Caco-2 (cell line): ENCODE results near the gene NPLOC4. TPM values are rescaled to one million over a fixed set of nuclear protein-coding genes. Genes with fewer than 3 reads are reported as not detected.
"Not testable (repeated sequence)": the region's sequence is repeated elsewhere in the genome, so short reads cannot be mapped to it uniquely, and the experiment has no call there.

Experiments used
- BruUV-seq: library from RNA; stranded (reverse); fragments of 400-500 nt; replicated peaks from 2 replicates; lab custom pipeline; 2021; lab: Mats Ljungman, UMichigan
- CTCF ChIA-PET: fragments of 300-600 bp; sonication (Branson Sonifier 250); formaldehyde crosslinking; loops from one replicate; lab custom pipeline; 2022; ENCODE audit warnings: antibody characterized with exemption; lab: Charles Lee
- POLR2A ChIA-PET: fragments of 300-600 bp; sonication (Branson Sonifier 250); formaldehyde crosslinking; loops from one replicate; lab custom pipeline; 2022; ENCODE audit warnings: antibody characterized with exemption; lab: Charles Lee
- DNase-seq, 2 experiments: peaks; one replicate each; pipeline versions ENCODE4 v3.0.0 to v3.0.0-alpha.2; 2020 to 2022
- H3K27me3 ChIP-seq: replicated peaks from 2 replicates; pipeline ENCODE4 v1.6.0; 2011; ENCODE audit warnings: low read length; ENCODE audit not compliant: control insufficient read depth, insufficient read depth
- H3K36me3 ChIP-seq: 2 replicates; pipeline ENCODE4 v1.5.1; 2011; ENCODE audit warnings: low read length; ENCODE audit not compliant: control insufficient read depth, insufficient read depth
- H3K4me1 ChIP-seq: fragments of 250-450 bp; sonication (Bioruptor Pico); 2 replicates; pipeline ENCODE4 v1.5.1; 2020; ENCODE audit warnings: mild to moderate bottlenecking
- H3K4me3 ChIP-seq: 2 replicates; pipeline ENCODE4 v1.5.1; 2011; ENCODE audit warnings: low read depth, mild to moderate bottlenecking, control low read depth, low read length
- H3K9me3 ChIP-seq: fragments of 250-450 bp; sonication (Bioruptor Pico); 2 replicates; pipeline ENCODE4 v1.5.1; 2020; ENCODE audit warnings: mild to moderate bottlenecking, moderate library complexity
- H3K27ac Mint-ChIP-seq: one replicate; pipeline ENCODE4 v1.8.0; 2022; ENCODE audit warnings: mixed read lengths; ENCODE audit not compliant: unreplicated experiment
- H3K27me3 Mint-ChIP-seq: one replicate; pipeline ENCODE4 v1.8.0; 2022; ENCODE audit warnings: mixed read lengths; ENCODE audit not compliant: insufficient read depth, unreplicated experiment
- H3K36me3 Mint-ChIP-seq: one replicate; pipeline ENCODE4 v1.8.0; 2022; ENCODE audit warnings: mild to moderate bottlenecking, mixed read lengths; ENCODE audit not compliant: insufficient read depth, unreplicated experiment
- H3K4me1 Mint-ChIP-seq: one replicate; pipeline ENCODE4 v1.8.0; 2022; ENCODE audit warnings: low read depth, mixed read lengths; ENCODE audit not compliant: unreplicated experiment
- H3K4me3 Mint-ChIP-seq: one replicate; pipeline ENCODE4 v1.8.0; 2022; ENCODE audit warnings: mild to moderate bottlenecking, moderate library complexity, mixed read lengths; ENCODE audit not compliant: unreplicated experiment
- H3K9me3 Mint-ChIP-seq: one replicate; pipeline ENCODE4 v1.8.0; 2022; ENCODE audit warnings: mixed read lengths; ENCODE audit not compliant: unreplicated experiment
- CTCF ChIP-seq, 2 experiments: fragments of 200-600 bp in 1 of 2; IDR thresholded peaks; 1 replicate in 1 of 2; 2 replicates in 1 of 2; pipeline versions ENCODE4 v1.5.1 to v1.8.0; 2011 to 2022; ENCODE audit warnings: antibody characterized with exemption in 1 of 2, control low read depth in 1 of 2, inconsistent platforms in 1 of 2, low read depth in 1 of 2, low read length in 1 of 2, mild to moderate bottlenecking in 1 of 2, moderate library complexity in 1 of 2; ENCODE audit not compliant: insufficient read depth in 1 of 2, severe bottlenecking in 1 of 2, unreplicated experiment in 1 of 2
- intact Hi-C: fragments of 100-400 bp; cut with micrococcal nuclease; formaldehyde crosslinking; loops from one replicate; pipeline ENCODE4 v1.10.0; 2022; ENCODE audit not compliant: unreplicated experiment
- total RNA-seq: library from RNA; stranded (reverse); gene quantifications from 2 replicates; pipeline ENCODE4 v1.2.3, GENCODE V29; 2022

The NPLOC4 gene
- total RNA-seq, 1 experiment from 2014 or later: 139 TPM

- H3K27me3 Mint-ChIP-seq: no peaks in the 10 kb centered on the region
- Histone ChIP-seq H3K4me3 (no peak overlapping the region), H3K4me1 (peaks cover 4% of the 10 kb centered on the region; the same call in 1 of the 2 replicates), H3K9me3 (no peaks in the 10 kb centered on the region), H3K27me3 (no peaks in the 10 kb centered on the region), H3K36me3 (no peaks in the 10 kb centered on the region)
- peaks cover 77% of the 10 kb centered on the region for H3K36me3 Mint-ChIP-seq
- no TSS peak for BruUV-seq
- no peak overlapping the region for H3K4me3 Mint-ChIP-seq
- CTCF ChIA-PET: interaction anchor here (0.7 kb wide), 1 partner anchor 62 kb away, joined by 3 read pairs; no protein-coding TSS in a partner anchor
- H3K9me3 Mint-ChIP-seq: no peaks in the 10 kb centered on the region
- no peak for TF ChIP-seq CTCF (IDR thresholded peaks at IDR 0.05; ENCODE audit: insufficient read depth in 1 of 2, low read depth in 1 of 2, low read length in 1 of 2, severe bottlenecking in 1 of 2, unreplicated experiment in 1 of 2)
- intact Hi-C loops: no loop called here
- peak overlapping the region; percentile 22 for H3K27ac Mint-ChIP-seq
- no peaks in the 10 kb centered on the region for H3K4me1 Mint-ChIP-seq
- POLR2A ChIA-PET: no interaction called here
- no peak for DNase-seq
These were observed 5.4 kb downstream of the NPLOC4 start for GRCh38 chr17:81631482-81631881.

GRCh38 chr17:81630274-81630673 is 6.6 kb downstream of the NPLOC4 start:
- CTCF ChIA-PET: no interaction called here
- no peaks in the 10 kb centered on the region for H3K4me1 Mint-ChIP-seq
- TF ChIP-seq CTCF (IDR thresholded peaks at IDR 0.05; ENCODE audit: insufficient read depth in 1 of 2, low read depth in 1 of 2, low read length in 1 of 2, severe bottlenecking in 1 of 2, unreplicated experiment in 1 of 2): no peak

GRCh38 chr17:81621494-81622130 is 15.3 kb downstream of the NPLOC4 start:
- POLR2A ChIA-PET: interaction anchor here (0.9 kb wide), 1 partner anchor 81 kb away, joined by 5 read pairs; the partner anchor contains the start of gene MRPL12
- H3K36me3 Mint-ChIP-seq: peaks cover 95% of the 10 kb centered on the region

More at GRCh38 chr17:81630274-81630673, 6.6 kb downstream of the NPLOC4 start:
- Mint-ChIP-seq H3K9me3 (peaks cover 3% of the 10 kb centered on the region), H3K36me3 (peaks cover 77% of the 10 kb centered on the region), H3K4me3 (no peak overlapping the region), H3K27ac (no peak overlapping the region), H3K27me3 (no peaks in the 10 kb centered on the region)
- intact Hi-C loops: no loop called here
- H3K27me3 ChIP-seq: no peaks in the 10 kb centered on the region
- no TSS peak for BruUV-seq
- H3K4me1 ChIP-seq: peaks cover under 1% of the 10 kb centered on the region; the same call in 1 of the 2 replicates
- H3K36me3 ChIP-seq: no peaks in the 10 kb centered on the region; the same call in 1 of the 2 replicates
- H3K9me3 ChIP-seq: no peaks in the 10 kb centered on the region
- POLR2A ChIA-PET: interaction anchor here (0.6 to 0.7 kb wide), 2 partner anchors 14 to 53 kb away, joined by 3 to 4 read pairs; no protein-coding TSS in a partner anchor
- H3K4me3 ChIP-seq: no peak overlapping the region
- no peak for DNase-seq

DNA sequence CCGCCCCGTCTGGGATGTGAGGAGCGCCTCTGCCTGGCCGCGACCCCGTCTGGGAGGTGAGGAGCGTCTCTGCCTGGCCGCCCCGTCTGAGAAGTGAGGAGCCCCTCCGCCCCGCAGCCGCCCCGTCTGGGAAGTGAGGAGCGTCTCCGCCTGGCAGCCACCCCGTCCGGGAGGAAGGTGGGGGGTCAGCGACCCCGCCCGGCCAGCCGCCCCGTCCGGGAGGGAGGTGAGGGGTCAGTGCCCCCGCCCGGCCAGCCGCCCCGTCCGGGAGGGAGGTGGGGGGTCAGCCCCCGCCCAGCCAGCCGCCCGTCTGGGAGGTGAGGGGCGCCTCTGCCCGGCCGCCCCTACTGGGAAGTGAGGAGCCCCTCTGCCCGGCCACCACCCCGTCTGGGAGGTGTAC is 18.6 kb downstream of the NPLOC4 start:
- H3K27me3 Mint-ChIP-seq, H3K36me3 ChIP-seq, intact Hi-C loops, H3K4me3 Mint-ChIP-seq, DNase-seq, H3K4me3 ChIP-seq, H3K9me3 Mint-ChIP-seq, BruUV-seq, H3K9me3 ChIP-seq, H3K4me1 ChIP-seq, H3K27ac Mint-ChIP-seq, CTCF ChIA-PET, H3K27me3 ChIP-seq, POLR2A ChIA-PET, H3K4me1 Mint-ChIP-seq: not testable (repeated sequence)
- peaks cover 95% of the 10 kb centered on the region for H3K36me3 Mint-ChIP-seq

More at GRCh38 chr17:81621494-81622130, 15.3 kb downstream of the NPLOC4 start:
- intact Hi-C loops: no loop called here
- Histone ChIP-seq H3K4me1 (no peaks in the 10 kb centered on the region), H3K9me3 (no peaks in the 10 kb centered on the region), H3K27me3 (no peaks in the 10 kb centered on the region), H3K36me3 (peaks cover 6% of the 10 kb centered on the region), H3K4me3 (no peak overlapping the region)
- CTCF ChIA-PET: no interaction called here
- no peak for DNase-seq
- H3K4me1 Mint-ChIP-seq: no peaks in the 10 kb centered on the region
- no TSS peak for BruUV-seq
- no peak overlapping the region for H3K4me3 Mint-ChIP-seq
- TF ChIP-seq CTCF (IDR thresholded peaks at IDR 0.05; ENCODE audit: insufficient read depth in 1 of 2, low read depth in 1 of 2, low read length in 1 of 2, severe bottlenecking in 1 of 2, unreplicated experiment in 1 of 2): no peak
- no peak overlapping the region for H3K27ac Mint-ChIP-seq
- peaks cover 14% of the 10 kb centered on the region for H3K9me3 Mint-ChIP-seq
- no peaks in the 10 kb centered on the region for H3K27me3 Mint-ChIP-seq
